Smooth muscle cell of trachea (primary cell): ENCODE measurements around the gene PRODH. TPM values are rescaled to one million over a fixed set of nuclear protein-coding genes. Genes with fewer than 3 reads are reported as not detected.

ENCODE experiments used
- total RNA-seq: library from RNA; depleted of rRNA; stranded (reverse); fragments of >200 nt; gene quantifications from 2 replicates; pipeline ENCODE4 v1.2.1, GENCODE V29; 2014

The PRODH gene, protein sequence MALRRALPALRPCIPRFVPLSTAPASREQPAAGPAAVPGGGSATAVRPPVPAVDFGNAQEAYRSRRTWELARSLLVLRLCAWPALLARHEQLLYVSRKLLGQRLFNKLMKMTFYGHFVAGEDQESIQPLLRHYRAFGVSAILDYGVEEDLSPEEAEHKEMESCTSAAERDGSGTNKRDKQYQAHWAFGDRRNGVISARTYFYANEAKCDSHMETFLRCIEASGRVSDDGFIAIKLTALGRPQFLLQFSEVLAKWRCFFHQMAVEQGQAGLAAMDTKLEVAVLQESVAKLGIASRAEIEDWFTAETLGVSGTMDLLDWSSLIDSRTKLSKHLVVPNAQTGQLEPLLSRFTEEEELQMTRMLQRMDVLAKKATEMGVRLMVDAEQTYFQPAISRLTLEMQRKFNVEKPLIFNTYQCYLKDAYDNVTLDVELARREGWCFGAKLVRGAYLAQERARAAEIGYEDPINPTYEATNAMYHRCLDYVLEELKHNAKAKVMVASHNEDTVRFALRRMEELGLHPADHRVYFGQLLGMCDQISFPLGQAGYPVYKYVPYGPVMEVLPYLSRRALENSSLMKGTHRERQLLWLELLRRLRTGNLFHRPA
- 0.17 TPM in 1 of 2 replicates, not detected in the other for total RNA-seq

DNA sequence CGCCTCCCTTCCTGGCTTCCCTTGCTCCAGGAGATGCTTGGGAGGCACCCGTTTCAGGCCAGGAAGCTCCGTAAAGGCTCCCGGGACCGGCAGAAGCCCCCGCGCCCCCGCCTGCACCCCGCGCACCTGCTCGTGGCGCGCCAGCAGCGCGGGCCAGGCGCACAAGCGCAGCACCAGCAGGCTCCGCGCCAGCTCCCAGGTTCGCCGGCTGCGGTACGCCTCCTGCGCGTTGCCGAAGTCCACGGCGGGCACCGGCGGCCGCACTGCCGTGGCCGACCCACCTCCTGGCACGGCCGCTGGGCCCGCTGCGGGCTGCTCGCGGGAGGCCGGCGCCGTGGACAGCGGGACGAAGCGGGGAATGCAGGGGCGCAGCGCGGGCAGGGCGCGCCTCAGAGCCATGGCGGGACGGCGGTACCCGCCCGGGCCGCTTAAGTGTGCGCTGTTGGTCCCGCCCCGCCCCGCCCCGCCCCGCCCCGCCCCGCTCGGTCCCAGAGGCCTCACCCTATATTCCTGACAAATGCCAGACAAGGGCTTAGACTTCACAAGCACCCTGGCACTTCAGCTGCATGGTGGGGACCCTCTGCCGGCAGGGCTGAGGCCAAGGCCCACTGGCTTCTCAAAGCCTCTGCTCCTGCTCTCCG, at the start of gene PRODH:
PRODH (minus strand) TSS at position 405 of the 641 bp plus-strand sequence; CDS start at position 399, 6 bp downstream.

DNA sequence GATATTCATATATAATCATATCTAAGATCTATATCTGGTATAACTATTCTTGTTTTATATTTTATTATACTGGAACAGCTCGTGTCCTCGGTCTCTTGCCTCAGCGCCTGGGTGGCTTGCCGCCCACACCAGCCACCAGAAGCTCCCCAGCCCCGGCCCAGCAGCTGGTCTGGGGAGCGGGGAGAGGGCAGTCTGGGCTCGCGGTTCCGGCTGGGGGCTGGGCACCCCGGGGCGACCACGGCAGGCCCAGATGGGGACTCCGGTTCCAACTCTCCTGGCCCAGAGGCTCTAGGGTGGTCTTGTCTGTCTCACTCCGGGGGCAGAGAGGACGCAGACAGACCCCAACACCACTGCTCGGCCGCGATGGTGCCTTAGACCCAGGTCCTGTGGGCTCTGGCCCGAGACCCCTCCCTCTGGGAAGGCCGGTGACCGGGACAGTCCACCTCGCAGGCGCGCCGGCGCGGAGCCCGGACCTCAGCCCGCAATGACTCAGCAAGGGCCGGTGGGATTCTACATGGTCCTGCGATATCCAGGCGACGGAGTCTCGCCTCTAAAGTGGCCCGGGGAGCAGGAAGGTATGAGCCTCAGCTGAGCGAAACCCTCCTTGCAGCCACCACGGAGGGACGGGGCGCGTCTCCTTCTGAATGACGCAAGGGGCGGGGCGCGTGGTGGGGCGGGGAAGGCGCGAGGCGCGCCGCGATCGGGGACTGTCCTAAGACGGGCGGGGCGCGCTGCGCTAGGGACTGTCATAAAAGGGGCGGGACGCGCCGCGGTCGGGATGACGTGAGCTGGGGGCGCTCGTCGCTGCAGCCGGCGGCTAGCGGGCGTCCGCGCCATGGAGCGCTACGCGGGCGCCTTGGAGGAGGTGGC, 30.3 kb downstream of the PRODH start, which contains the start of gene DGCR6:
DGCR6 (plus strand) TSS at position 781 of the 870 bp plus-strand sequence; CDS start at position 836, 55 bp downstream.

Other genes with a start within 250 kb of the PRODH start
- 0.15 and 1.5 TPM in 2 replicates for gene DGCR6, start 30.0 kb downstream of the PRODH start, total RNA-seq
- gene DGCR2, start 186.1 kb upstream of the PRODH start, total RNA-seq = 50.3 and 62.4 TPM in 2 replicates
- not detected in 2 replicates for gene TSSK2, start 195.0 kb upstream of the PRODH start, total RNA-seq
- 10.0 and 11.4 TPM in 2 replicates for gene ESS2, start 208.4 kb upstream of the PRODH start, total RNA-seq
- gene GSC2, start 214.0 kb upstream of the PRODH start, total RNA-seq = not detected in 2 replicates
- 153 and 179 TPM in 2 replicates for gene SLC25A1, start 242.4 kb upstream of the PRODH start, total RNA-seq